Hepatocyte (in vitro differentiated cells): ENCODE data around the gene LHX4. TPM values are rescaled to one million over a fixed set of nuclear protein-coding genes. Genes with fewer than 3 reads are reported as not detected.

Experiments
- DNase-seq: peaks from one replicate; pipeline ENCODE4 v3.0.0-alpha.2; 2016; ENCODE audit warnings: low spot score
- H2AFZ ChIP-seq: fragments of 200-600 bp; sonication (generic); 2 replicates; pipeline ENCODE4 v1.6.0; 2016; ENCODE audit warnings: antibody characterized with exemption, mild to moderate bottlenecking
- H3K27ac ChIP-seq: fragments of 200-600 bp; sonication (generic); 2 replicates; pipeline ENCODE4 v1.5.1; 2016; ENCODE audit warnings: mild to moderate bottlenecking
- H3K27me3 ChIP-seq: fragments of 200-600 bp; sonication (generic); 2 replicates; pipeline ENCODE4 v1.6.1; 2016
- H3K36me3 ChIP-seq: fragments of 200-600 bp; sonication (generic); replicated peaks from 2 replicates; pipeline ENCODE4 v1.5.1; 2016; ENCODE audit warnings: low read depth; ENCODE audit not compliant: insufficient read depth
- H3K4me1 ChIP-seq: fragments of 200-600 bp; sonication (generic); 2 replicates; pipeline ENCODE4 v1.5.1; 2016; ENCODE audit warnings: mild to moderate bottlenecking, moderate library complexity; ENCODE audit not compliant: insufficient read depth
- H3K4me2 ChIP-seq: fragments of 200-600 bp; sonication (generic); 2 replicates; pipeline ENCODE4 v1.6.0; 2016
- H3K4me3 ChIP-seq: fragments of 200-600 bp; sonication (generic); 2 replicates; pipeline ENCODE4 v1.5.1; 2016; ENCODE audit warnings: mild to moderate bottlenecking
- H3K79me2 ChIP-seq: fragments of 200-600 bp; sonication (generic); 2 replicates; pipeline ENCODE4 v1.6.0; 2017; ENCODE audit warnings: mild to moderate bottlenecking
- H3K9me2 ChIP-seq: fragments of 200-600 bp; sonication (generic); replicated peaks from 2 replicates; pipeline ENCODE4 v1.6.0; 2017; ENCODE audit warnings: mild to moderate bottlenecking; ENCODE audit not compliant: insufficient read depth
- H3K9me3 ChIP-seq: fragments of 200-600 bp; sonication (generic); 2 replicates; pipeline ENCODE4 v1.5.1; 2016; ENCODE audit warnings: low read depth, mild to moderate bottlenecking
- H4K20me1 ChIP-seq: fragments of 200-600 bp; sonication (generic); 2 replicates; pipeline ENCODE4 v1.6.0; 2016; ENCODE audit warnings: mild to moderate bottlenecking; ENCODE audit not compliant: insufficient read depth, poor library complexity, severe bottlenecking
- CTCF ChIP-seq: fragments of 200-600 bp; sonication (generic); IDR thresholded peaks from 2 replicates; pipeline ENCODE4 v1.5.1; 2016; ENCODE audit warnings: antibody characterized with exemption, mild to moderate bottlenecking; ENCODE audit not compliant: poor library complexity
- EZH2 ChIP-seq: fragments of 200-600 bp; sonication (generic); IDR thresholded peaks from 2 replicates; pipeline ENCODE4 v1.6.1; 2016; ENCODE audit warnings: antibody characterized with exemption, mild to moderate bottlenecking, borderline replicate concordance
- EZH2phosphoT487 ChIP-seq: fragments of 200-600 bp; sonication (generic); IDR thresholded peaks from one replicate; pipeline ENCODE4 v1.6.1; 2018; ENCODE audit warnings: antibody characterized with exemption, mild to moderate bottlenecking, low read depth, moderate library complexity; ENCODE audit not compliant: unreplicated experiment, severe bottlenecking
- WGBS: methylation state at CpG from one replicate; pipeline ENCODE4 v1.1.6; 2016; ENCODE audit warnings: low lambda C conversion rate; ENCODE audit errors: missing lambda C conversion rate; 5-methylcytosine and 5-hydroxymethylcytosine counted together
- polyA plus RNA-seq: library from polyadenylated mRNA; unstranded; fragments of >200 nt; fragmentation: Nextera tagmentation; extraction: Ambion mirVana; gene quantifications from 2 replicates; pipeline ENCODE4 v1.2.1, GENCODE V29; 2016
- total RNA-seq: library from RNA; depleted of rRNA; stranded (reverse); fragments of >200 nt; gene quantifications from 2 replicates; pipeline ENCODE4 v1.2.3, GENCODE V29; 2014

The LHX4 gene
- total and polyA plus RNA-seq, 2 experiments from 2014 or later: 0.03 to 0.28 TPM

- DNase-seq: no peak
- no peaks in the 10 kb centered on the region for H3K9me3 ChIP-seq
- H3K4me1 ChIP-seq: no peaks in the 10 kb centered on the region
- TF ChIP-seq EZH2phosphoT487 (no peak), EZH2 (no peak), CTCF (no peak)
- no peaks in the 10 kb centered on the region for H3K36me3 ChIP-seq
- no peak overlapping the region for H3K27ac ChIP-seq
- no peak overlapping the region for H2AFZ ChIP-seq
- 93% methylated on average over 11 of the region's 11 CpGs for WGBS
- no peak overlapping the region for H3K4me3 ChIP-seq
- no peaks in the 10 kb centered on the region for H3K27me3 ChIP-seq
- no peaks in the 10 kb centered on the region for H4K20me1 ChIP-seq
- H3K4me2 ChIP-seq: no peak overlapping the region
- no peaks in the 10 kb centered on the region for H3K79me2 ChIP-seq
- H3K9me2 ChIP-seq: no peaks in the 10 kb centered on the region
Measured at GRCh38 chr1:180254854-180255253, 24.8 kb downstream of the LHX4 start.

GRCh38 chr1:180255536-180256340 is 25.7 kb downstream of the LHX4 start:
- 70% methylated on average over 18 of the region's 18 CpGs for WGBS
- Histone ChIP-seq H3K27me3 (peaks cover 6% of the 10 kb centered on the region), H4K20me1 (no peaks in the 10 kb centered on the region)

GRCh38 chr1:180256341-180257027 is 26.4 kb downstream of the LHX4 start:
- Histone ChIP-seq H2AFZ (no peak overlapping the region), H3K27ac (no peak overlapping the region), H3K79me2 (no peaks in the 10 kb centered on the region), H3K4me3 (no peak overlapping the region), H3K36me3 (no peaks in the 10 kb centered on the region), H3K4me1 (no peaks in the 10 kb centered on the region), H3K9me3 (no peaks in the 10 kb centered on the region), H4K20me1 (no peaks in the 10 kb centered on the region), H3K9me2 (no peaks in the 10 kb centered on the region), H3K27me3 (peaks cover 6% of the 10 kb centered on the region), H3K4me2 (no peak overlapping the region)
- TF ChIP-seq CTCF: no peak
- DNase-seq: no peak
- 83% methylated on average over 13 of the region's 15 CpGs for WGBS

More at GRCh38 chr1:180255536-180256340, 25.7 kb downstream of the LHX4 start:
- Histone ChIP-seq H3K27ac (no peak overlapping the region), H3K4me1 (no peaks in the 10 kb centered on the region), H3K9me3 (no peaks in the 10 kb centered on the region), H3K79me2 (no peaks in the 10 kb centered on the region), H2AFZ (no peak overlapping the region), H3K4me2 (no peak overlapping the region), H3K9me2 (no peaks in the 10 kb centered on the region), H3K36me3 (no peaks in the 10 kb centered on the region), H3K4me3 (no peak overlapping the region)
- DNase-seq: no peak
- TF ChIP-seq EZH2 (no peak), EZH2phosphoT487 (no peak), CTCF (no peak)
